GM19238 (cell line): ENCODE data around the gene FPGS.
"Not testable (repeated sequence)": the region's sequence is repeated elsewhere in the genome, so short reads cannot be mapped to it uniquely, and the experiment has no call there.

ENCODE experiments used
- DNase-seq: peaks from one replicate; pipeline ENCODE4 v3.0.0; 2011; ENCODE audit warnings: low spot score; ENCODE audit not compliant: insufficient read length

The FPGS gene, protein sequence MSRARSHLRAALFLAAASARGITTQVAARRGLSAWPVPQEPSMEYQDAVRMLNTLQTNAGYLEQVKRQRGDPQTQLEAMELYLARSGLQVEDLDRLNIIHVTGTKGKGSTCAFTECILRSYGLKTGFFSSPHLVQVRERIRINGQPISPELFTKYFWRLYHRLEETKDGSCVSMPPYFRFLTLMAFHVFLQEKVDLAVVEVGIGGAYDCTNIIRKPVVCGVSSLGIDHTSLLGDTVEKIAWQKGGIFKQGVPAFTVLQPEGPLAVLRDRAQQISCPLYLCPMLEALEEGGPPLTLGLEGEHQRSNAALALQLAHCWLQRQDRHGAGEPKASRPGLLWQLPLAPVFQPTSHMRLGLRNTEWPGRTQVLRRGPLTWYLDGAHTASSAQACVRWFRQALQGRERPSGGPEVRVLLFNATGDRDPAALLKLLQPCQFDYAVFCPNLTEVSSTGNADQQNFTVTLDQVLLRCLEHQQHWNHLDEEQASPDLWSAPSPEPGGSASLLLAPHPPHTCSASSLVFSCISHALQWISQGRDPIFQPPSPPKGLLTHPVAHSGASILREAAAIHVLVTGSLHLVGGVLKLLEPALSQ

DNA sequence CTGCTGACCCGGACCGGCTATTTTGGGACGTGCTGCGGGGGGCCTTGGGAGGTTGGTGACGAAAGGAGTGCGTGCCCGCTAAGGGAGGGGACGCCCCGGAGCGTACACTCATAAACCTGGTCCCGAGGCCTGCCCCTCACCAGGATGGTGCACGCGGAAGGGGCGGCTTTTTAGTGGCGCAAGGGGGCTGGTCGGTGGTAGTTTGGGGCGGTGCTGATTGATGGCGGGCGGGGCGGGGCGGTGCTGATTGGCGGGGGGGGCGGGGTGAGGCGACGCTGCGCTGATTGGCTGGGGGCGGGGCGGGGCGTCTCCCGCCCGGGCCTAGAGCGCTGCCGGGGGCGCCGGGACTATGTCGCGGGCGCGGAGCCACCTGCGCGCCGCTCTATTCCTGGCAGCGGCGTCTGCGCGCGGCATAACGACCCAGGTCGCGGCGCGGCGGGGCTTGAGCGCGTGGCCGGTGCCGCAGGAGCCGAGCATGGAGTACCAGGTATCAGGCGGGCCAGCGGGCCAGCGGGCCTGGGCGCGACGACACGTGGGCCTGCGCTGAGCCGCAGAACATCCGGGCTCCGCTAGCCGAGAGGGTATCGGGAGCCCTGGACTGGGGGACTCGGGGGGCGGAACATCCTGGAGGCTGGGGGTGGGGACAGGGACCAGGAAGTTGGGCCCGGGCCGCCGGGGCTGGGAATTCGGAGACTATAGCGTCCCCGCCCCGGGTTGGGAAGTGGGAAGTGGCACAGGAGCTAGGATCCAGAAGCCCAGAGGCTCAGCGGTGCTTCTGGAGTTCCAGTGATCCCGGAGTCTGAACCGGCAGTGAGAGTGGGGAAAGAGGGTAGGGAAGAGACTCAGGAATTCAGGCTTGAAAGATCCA is at the start of gene FPGS:
TSS of gene FPGS (plus strand) at position 307 of the 868 bp plus-strand sequence. CDS start at position 350, 43 bp downstream.
- DNase-seq: peak; percentile 97

DNA sequence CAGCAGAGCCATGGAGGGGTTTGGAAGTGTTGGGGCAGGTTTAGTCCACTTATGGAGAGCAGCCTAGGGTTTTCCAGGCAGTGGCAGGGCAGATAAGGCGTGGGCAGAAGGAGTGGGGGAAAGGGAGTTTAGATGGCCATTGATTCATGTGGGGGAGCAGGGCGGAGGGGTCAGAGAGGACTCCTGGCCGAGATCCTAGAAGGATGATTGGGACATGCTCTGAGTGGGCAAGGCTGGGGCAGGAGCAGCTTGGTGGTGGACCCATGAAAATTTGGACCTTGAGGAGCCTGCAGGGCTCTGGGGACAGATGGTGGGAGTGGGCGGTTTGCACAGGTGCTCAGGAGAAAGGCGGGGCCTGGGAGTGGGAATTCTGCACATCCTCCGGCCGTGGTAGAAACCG is 49.5 kb upstream of the FPGS start:
- no peak for DNase-seq

DNA sequence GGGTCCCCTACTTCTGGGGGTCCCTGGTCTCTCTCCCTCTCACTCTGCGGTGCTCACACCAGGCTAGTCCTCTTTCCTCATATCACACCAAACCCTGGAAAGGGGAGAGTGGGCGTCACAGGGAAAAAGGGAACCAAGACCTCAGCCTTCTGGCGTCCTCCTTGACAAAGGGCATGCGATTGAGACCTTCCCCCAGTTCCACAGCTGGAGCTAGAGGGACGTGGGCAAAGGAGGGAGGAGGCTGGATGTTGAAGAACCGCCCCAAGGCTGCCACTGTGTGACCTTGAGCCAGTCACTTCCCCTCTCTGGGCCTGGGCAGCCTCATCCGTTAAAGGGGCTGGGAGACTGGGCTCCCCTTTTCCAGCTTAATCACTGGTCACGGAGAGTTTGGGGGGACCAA is 49.1 kb upstream of the FPGS start:
- DNase-seq: no peak

DNA sequence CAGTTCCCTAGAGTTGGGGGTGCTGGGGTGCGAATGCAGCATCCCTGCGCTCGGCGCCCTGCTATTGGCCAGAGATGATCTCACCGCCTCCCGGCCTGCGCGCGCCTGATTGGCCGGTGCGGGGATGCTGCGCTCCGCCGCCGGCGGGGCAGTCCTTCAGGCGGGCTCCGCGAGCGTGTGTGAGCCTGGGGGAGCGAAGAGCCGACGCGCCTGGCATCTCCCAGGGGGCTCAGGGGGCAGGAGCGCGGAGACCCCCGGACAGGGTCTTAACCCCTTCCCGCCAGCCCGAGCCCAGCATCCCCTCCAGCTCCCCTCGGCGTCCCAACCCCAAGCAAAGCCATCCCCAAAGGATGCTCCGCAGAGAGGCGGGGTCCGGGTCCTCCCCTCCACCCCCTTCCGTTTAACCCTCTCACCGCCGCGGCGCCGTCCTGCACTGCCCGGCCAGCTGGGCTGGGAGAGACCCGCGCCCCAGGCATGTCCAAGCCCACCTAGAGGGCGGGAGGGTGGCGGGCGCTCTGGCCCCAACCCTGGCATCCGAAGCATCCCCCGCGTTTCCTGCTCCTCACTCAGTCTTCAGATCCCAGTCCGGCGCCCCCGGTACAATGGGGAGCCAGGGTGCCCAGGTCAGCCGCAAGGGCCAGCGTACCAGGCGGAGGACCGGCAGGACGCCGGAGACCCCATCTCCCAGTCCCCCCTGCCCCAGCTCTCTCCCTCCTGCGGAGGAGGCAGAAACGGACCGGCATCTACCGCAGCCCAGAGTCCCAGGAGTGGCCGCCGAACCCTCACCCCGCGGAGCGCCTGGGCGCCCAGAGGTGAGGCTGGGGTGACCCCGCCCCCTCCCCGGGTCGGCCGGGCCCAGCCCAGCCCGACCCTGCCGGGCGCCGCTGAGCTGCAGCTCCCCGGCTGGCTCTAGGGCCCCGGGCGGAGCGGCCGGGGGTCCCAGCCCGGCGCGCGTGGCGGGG is 48.3 kb upstream of the FPGS start:
- no peak for DNase-seq

DNA sequence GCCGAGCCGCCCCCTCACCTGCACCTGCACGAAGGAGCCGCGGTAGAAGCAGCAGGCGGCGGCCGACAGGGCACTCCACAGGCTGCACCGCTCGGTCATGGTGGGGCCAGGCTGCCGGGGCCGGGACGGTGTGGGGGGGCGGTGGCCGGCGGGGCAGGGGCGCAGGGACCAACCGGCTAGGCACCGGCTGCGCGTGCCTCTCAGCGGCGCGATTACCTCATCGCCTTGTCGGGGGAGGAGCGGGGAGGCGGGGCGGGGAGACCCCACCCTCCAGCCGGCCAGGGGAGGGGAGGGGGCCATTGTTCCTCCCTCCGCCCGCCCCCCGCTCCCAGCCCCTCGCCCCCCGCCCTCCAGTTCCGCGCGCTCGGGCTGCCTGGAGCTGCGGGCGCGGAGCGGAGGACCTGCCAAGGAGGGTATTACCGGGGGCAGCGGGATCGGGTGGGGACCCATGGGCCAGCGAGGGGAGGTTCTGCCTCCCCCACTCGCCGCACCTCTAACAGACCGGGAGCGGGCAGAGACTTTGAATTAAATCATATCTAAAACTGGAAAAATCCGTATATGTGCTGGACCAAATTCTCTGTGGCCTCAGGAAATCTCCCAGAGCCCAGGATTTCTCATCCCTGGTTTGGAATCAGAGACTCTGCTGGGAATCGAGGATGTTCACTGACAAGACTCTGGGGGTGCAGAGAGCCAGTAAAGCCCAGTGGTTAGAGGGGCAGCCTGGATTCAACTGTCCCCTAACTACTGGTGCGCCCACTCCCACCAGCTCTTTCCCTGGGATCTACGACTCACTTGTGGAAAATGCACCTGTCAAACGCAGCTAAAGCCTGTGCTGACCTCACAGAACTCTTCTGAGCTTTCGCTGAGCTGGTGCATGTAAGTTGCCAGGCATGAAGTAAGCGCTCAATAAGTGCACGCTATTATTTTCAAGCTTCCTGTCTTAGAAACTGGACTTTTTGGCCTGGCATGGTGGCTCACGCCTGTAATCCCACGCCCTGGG is 47.3 kb upstream of the FPGS start:
- DNase-seq: no peak

DNA sequence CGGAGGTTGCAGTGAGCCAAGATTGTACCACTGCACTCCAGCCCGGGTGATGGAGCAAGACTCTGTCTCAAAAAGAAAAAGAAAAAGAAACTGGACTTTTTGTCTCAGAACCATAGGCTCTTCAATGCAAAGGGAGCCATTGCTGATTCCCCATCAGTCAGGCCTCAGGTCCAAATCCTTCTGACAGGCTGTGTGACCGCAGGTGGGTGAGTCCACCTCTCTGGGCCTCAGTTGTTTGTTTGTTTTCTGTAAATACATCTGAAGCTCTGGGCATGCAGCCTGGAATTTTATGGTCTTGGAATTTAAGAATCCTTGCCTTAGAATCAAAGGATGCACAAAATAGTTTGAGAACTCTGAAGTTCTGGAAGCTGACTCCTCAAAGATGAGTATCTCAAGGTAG is 46.4 kb upstream of the FPGS start:
- DNase-seq: no peak

DNA sequence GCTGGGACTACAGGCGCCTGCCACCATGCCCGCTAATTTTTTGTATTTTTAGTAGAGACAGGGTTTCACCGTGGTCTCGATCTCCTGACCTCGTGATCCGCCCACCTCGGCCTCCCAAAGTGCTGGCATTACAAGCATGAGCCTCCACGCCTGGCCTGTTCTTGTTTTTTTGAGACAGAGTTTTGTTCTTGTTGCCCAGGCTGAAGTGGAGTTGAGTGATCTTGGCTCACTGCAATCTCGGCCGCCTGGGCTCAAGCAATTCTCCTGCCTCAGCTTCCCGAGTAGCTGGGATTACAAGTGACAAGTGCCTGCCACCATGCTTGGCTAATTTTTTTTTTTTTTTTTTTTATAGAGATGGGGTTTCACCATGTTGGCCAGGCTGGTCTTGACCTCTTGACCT is 45.9 kb upstream of the FPGS start:
- DNase-seq: not testable (repeated sequence)

DNA sequence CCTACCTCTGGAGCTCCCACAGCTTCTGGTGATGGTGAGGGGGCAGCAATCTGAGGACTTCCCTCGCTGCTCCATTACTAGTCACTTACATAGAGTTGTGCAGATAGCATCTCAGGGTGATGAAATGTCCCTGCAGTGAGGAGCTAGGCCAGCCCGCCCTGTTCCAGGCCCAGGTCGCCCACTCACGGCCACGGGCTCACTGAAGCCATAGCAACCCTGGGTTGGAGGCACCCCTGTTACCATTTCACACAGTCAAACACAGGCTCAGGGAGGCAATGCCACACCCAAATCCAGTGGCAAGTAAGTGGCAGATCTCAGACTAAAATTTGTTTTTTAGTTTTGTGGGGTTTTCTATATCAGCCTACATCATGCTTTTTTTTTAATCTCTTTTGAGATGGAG is 43.8 kb upstream of the FPGS start:
- no peak for DNase-seq

DNA sequence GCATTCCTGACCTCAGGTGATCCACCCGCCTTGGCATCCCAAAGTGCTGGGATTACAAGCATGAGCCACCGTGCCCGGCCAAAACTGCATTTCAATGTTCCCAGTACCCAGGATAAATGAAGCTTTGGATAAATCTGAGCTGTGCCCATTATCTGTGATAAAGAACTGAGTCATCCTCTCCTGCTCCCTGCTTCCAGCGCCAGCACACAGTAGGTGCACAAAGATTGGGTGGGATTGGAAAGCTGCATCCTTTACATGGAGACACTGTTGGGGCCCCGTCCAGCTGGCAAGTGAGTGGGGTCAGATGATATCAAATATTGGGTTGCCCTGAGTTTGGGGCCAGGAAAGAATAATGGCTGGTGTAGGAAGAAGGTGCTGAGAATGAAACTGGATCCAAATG is 41.6 kb upstream of the FPGS start:
- no peak for DNase-seq

DNA sequence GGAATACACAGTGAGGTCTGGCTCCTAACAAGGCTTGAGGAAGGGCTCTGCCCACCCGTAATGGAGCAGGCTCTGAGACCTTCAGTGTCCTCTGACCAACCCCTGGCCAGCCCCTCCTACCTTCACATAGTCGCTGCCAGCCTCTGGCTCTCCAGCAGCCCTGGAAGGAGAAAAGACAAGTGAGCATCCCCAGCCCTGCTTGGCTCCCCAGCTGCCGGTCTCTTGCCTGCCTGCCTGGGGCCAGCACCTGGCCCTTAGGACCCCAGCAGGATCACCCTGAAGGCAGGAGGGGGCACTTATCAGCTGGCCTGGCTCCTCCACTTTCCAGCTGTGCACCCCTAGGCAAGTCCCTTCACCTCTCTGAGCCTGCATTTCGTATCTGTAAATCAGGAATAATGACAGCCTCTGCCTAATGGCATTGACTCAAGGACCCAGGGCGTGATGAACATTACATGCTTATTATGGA is 41.2 kb upstream of the FPGS start:
- DNase-seq: no peak

DNA sequence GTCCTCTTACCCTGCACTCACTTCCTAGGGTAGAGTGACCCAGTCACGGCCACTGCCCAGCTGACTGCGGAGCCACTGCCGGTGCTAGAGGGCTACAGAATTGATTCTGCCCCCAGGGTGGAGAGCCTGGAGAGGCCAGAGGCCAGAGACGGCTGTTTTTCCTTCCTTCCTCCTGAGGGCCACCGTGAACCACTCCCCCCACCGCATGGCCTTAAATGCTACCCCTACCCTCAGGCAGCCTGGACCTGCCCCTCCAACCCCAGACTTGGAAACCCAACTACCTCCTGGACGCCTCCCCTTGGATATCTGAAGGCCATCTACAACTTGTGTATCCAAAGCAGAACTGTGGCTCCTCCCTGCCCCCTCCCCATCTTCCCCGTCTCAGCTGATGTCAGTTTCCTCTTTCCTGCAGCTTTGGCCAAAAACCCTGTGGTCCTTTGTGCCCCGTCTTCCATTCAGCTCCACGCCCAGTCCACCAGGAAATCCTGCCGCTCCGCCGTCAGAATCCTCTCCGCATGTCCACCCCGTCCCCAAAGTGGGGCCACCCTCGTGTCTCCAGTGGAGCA is 40.5 kb upstream of the FPGS start:
- DNase-seq: no peak

DNA sequence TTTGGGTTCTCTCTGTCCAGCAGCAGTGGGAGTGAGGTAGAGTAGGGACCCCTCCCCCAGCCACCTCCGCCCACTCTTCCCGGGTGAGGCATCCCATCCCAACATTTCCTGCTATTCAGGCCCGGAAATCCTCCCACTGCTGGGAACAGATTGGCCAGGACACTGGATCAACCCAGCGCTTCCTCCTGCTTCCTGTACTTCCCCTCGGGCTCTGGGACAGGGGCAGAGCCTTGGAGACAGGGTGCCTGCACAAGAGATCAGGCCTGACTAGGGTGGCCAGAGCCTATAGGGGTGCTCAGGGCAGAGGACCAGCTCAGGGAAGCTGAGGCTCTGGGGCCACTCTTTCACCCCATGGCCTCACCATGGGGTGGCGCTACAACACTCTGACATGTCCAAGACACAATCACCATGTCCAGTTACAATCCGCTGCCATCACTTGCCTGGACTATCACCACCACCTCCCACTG is 38.7 kb upstream of the FPGS start:
- DNase-seq: no peak

DNA sequence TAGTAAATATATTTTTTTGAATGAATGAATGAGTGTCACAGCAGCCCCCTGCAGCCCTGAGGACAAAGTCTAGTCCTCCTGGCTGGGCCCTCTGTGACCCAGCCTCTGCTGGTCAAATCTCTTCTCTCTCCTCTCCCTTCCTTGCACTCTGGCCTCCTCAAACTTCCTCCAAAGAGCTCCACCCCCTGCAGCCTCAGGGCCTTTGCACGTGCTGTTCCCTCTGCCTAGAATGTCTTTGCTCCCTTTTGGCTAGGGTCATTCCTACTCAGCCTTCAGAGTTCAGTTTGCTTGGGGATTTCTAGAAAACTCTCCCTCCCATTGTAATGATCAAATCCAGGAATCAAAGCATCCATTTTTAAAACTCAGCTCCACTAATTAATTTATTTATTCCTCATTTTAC is 37.3 kb upstream of the FPGS start:
- DNase-seq: no peak

DNA sequence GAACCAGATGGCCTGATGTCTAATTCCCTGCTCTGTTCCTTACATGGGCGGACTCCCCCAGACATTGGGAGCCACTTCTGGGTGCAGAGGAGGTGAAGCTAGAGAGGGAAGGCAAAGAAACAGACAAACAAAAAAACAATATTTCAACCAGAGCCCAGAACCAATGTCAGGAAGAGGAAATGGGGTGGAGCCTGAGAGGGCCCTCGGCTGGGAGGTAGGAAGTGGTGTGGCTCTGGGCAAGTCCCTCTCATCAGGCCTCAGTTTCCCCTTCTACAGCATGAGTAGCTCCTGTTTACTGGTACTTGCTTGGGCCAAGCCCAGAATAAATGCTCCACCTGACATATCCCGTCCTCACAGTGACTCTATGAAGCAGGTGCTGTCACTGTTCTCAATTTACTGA is 35.3 kb upstream of the FPGS start:
- no peak for DNase-seq

DNA sequence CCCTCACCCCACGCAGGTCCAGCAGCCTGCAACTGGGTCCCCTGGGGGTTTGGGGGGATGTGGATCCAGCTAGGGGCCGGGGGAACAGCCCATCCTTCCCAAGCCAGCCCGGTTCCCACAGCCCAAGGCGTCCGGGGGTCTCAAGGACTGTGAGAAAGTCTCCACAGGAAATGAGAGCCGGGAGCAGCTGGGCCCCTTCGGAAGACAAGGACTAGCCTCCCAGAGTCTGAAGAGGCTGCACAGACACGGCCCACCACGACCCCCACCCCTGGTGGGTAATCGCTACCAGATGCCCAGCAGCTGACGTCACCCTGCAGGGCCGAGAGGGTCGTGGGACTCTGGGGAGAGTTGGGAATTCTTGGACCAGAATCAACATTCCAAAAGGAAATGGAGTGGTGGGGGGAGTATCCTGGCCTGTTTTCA is 34.8 kb upstream of the FPGS start:
- DNase-seq: no peak

DNA sequence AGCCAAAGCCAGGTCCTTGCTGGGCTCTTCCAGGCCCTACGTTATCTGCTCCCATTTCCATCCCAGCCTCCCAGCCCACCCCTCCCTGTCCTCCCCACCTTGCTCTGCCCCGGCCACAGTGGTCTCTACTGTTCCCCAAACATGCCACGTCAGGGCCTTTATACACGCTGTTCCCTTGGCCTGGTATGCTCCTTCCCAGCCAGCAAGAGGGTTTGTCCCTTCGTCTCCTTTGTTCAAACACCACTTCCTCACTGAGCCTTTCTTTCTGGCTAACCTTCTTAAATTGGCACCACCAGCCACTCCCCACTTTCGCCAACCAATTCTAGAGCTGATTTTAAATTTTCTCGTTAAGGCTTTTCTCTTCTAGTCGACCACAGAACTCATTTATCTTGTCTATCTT is 34.0 kb upstream of the FPGS start:
- DNase-seq: no peak

DNA sequence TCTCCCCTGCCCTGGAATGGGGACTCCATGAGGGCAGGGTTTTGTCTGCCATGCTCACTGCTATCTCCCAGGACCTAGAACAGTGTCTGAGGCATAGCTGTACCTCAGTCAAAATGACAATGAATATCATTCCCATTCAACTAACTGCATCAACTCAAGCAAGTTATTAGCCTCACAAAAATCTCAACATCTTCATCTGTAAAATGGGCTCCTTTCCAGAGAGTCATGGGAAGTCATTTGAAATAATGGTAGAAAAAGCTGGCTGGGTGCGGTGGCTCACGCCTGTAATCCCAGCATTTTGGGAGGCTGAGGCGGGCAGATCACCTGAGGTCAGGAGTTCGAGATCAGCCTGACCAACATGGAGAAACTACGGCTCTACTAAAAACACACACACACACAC is 33.6 kb upstream of the FPGS start:
- no peak for DNase-seq

DNA sequence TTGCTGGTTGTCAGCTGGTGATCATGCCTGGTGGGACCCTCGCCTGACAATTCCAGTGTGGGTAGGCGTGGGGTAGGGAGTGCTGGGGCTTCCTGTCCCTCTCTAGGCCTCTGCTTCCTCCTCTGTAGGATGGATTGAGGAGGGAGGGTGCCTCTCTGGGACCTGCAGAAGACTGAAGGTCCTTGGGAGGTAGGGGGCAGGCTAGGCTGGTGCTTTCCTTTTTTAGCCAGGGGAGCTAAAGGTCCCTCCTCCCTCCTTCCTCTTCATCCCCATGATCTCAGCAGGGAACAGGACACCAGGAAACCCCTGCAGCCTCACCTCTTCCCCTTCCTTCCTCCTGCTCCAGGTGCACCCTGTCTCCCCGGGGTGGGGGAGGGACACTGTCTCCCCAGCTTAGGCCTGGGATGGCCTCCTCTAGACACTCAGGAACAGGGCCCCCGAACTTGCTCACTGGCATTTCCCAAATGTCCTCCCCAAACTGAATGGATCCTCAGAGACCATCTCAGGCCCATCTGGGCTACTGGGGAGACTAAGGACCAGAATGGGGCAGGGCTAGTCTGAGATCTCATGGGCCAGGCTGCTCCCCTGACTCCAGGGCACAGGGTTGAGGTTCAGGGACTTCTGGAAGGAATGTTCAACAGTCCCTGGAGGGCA is 32.6 kb upstream of the FPGS start:
- DNase-seq: no peak

DNA sequence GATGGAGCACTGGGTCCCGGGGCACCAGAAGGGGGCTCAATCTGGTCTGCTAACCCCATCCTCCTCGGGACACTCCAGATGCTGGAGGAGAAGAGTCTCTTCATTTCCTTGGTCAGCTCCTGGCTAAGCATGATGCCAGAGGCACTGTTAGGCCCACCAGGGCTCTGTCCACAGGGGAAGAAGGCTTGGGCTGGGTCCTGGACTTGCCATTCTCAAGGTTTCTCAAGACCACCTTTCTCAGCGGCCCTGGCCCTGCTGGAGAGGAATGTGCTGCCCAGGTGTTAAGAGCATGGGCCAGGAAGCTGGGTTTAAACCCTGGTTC is 32.1 kb upstream of the FPGS start:
- no peak for DNase-seq
